Epidermal melanocyte (primary cell): ENCODE measurements around the gene GRK4.
"Not testable (repeated sequence)": the region's sequence is repeated elsewhere in the genome, so short reads cannot be mapped to it uniquely, and the experiment has no call there.

ENCODE experiments used
- DNase-seq: peaks from one replicate; pipeline ENCODE4 v3.0.0; 2011; ENCODE audit warnings: low spot score; ENCODE audit not compliant: insufficient read length

The GRK4 gene

DNA sequence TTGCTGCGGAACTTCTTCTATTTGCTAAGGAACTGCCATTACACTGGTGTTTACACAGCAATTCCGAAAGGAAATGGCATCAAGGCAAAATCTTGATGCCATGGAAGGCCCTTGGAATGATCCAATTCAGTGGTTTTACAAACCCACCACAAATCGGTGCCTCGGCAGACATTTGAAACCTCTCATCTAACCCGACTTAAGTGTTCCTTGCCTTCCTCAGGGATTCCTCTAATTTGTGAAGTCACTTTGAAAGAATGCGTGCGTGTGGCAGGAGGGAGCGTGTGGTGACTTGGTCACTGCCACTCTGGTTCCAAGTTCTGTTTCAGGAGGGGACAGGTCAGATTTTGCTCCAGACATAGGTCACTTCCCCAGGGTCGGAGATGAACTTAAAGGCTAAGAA is 4.9 kb upstream of the GRK4 start:
- DNase-seq: no peak

DNA sequence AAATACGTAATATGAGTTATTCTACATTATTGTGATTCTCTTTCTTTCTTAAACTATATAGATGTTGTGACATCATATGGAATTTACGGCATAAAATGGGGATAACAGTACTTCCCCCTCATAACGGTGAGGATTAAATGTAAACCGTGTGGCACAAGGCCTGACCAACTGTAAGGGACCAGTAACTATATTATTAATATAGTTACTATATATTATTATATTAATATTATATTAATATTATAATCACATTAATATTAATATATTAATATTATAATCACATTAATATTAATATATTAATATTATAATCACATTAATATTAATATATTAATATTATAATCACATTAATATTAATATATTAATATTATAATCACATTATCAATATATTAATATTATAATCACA is 2.9 kb upstream of the GRK4 start:
- not testable (repeated sequence) for DNase-seq

GRCh38 chr4:2961421-2961810 is 2.0 kb upstream of the GRK4 start:
- no peak for DNase-seq

- DNase-seq: no peak
These were observed 1.4 kb upstream of the GRK4 start for GRCh38 chr4:2961811-2962441.

- no peak for DNase-seq
These were observed 677 bp upstream of the GRK4 start for GRCh38 chr4:2962614-2963174.

- DNase-seq: peak; percentile 43
These were observed 648 bp downstream of the GRK4 start for GRCh38 chr4:2963966-2964471.

GRCh38 chr4:2964706-2965258 is 1.4 kb downstream of the GRK4 start:
- DNase-seq: no peak

DNA sequence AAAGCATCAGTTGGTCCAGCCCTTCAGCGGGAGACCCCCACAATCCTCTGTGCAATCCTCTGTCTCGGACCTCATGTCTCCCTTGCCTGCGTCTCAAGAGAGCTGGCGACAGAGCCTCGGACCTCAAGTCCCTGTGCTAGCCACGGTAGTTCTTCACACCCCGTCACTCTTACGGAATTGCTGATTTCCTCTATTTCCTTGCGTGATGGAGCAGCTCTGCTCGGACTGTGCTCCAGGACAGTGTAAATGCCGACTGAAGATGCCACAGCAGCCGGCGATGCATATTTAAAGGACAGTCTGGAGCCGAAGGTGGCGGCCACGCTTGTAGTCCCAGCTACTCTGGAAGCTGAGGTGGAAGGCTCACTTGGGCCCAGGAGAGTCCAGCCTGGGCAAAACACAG is 1.9 kb downstream of the GRK4 start:
- DNase-seq: no peak

DNA sequence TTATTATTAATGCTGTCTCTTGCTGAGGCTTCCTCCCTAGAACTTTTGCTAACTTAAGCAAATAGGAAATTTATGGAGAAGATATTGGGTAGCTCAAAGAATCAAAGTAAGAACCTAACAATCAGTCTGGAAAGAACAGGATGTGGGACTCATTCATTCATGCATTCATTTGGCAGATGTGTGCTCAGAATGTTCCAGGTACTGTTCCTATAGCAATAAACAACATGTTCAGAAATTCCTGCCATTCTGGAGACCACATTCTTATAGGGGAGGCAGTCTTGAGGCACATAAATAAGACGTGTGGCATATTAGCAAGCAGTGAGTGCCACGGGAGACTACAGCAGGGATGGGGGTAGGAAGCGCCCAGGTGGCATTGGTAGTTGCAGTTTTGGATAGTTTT is 5.0 kb downstream of the GRK4 start:
- DNase-seq: no peak

DNA sequence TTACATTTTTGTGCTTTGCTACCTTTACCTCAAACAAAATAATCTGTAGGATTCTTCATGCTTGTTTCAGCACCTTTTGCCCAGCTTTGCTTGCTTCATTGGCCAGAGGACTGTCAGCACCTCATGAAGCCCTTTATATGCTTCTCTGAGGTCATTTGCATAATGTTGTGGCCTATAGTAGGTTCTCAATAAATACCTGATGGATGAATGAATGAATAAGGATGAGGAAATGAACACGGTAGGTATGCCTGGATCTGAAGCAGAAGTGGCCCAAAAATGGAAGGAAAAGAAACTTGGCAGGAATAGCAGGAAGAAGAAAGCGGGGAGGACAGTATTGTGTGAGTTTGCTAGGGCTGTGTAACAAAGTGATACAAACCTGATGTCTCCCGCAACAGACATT is 7.9 kb downstream of the GRK4 start:
- no peak for DNase-seq

- no peak for DNase-seq
These were observed 14.1 kb downstream of the GRK4 start for GRCh38 chr4:2977211-2978088.

- no peak for DNase-seq
These were observed 18.0 kb downstream of the GRK4 start for GRCh38 chr4:2981256-2981819.

DNA sequence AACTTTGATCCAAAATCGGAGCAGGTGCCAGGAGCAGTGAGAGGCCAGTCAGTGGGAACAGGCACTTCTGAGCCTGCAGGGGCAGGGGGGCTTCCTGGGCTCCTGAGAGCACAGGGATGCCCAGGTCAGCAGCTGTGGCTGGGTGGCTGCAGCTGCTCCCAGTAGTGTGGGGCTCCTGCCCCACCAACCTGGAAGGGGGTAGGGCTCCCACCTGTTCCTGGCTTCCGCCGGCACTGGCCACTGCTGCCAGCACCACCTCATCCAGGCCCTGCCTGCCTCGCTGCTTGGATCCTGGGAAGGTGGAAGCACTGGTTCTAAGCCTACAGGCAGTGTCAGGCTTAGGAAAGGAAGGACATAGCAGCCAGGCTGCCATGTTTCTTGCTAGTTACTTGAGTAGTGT is 18.6 kb downstream of the GRK4 start:
- DNase-seq: no peak

DNA sequence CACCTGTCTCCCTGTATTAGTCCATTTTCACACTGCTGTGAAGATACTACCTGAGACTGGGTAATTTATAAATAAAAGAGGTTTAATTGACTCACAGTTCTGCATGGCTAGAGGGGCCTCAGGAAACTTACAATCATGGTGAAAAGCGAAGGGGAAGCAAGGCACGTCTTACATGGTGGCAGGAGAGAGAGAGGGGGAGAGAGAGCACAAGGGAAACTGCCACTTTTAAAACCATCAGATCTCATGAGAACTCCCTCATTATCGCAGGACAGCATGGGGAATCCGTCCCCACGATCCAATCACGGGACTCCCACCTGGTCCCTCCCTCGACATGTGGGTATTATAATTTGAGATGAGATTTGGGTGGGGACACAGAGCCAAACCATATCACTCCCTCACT is 20.3 kb downstream of the GRK4 start:
- DNase-seq: not testable (repeated sequence)

GRCh38 chr4:2991243-2991642 is 27.9 kb downstream of the GRK4 start:
- DNase-seq: no peak

DNA sequence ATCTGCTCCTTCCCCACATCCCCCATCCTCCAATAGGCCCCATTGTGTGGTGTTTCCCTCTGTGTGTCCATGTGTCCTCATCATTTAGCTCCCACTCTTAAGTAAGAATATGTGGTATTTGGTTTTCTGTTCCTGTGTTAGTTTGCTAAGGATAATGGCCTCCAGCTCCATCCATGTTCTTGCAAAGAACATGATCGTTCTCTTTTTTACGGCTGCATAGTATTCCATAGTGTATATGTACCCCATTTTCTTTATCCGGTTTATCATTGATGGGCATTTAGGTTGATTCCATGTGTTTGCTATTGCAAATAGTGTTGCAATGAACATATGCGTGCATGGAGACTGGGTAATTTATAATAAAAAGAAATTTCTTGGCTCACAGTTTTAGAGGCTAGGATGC is 31.5 kb downstream of the GRK4 start:
- DNase-seq: no peak

GRCh38 chr4:2995546-2996265 is 32.3 kb downstream of the GRK4 start:
- DNase-seq: no peak

DNA sequence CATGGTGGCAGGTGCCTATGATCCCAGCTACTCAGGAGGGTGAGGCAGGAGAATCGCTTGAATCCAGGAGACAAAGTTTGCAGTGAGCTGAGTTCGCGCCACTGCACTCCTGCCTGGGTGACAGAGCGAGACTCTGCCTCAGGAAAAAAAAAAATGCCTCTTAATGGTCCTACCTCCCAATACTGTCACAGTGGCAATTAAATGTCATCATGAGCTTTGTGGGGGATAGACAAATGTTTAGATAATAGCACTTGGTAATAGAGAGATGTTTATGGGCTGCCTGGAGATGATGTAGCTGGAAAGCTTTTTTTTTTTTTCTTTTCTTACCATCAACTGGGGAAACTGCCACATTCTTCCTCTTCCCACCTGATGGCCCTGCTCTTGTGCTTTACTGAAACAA is 33.0 kb downstream of the GRK4 start:
- no peak for DNase-seq

DNA sequence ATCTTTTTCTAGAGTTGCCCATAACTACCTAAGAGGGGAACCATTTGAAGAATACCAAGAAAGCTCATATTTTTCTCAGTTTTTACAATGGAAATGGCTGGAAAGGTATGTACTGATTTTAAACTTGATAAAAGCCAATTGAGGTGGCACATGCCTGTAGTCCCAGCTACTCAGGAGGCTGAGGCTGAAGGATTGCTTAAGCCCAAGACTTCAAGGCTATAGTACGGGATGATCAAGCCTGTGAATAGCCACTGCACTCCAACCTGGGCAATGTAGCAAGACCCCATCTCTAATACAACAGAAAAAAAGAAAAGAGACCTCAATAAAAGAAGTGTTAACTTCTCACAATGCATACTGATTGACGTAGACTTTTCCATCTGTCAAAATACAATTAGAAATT is 44.4 kb downstream of the GRK4 start:
- no peak for DNase-seq

GRCh38 chr4:3009422-3009821 is 46.1 kb downstream of the GRK4 start:
- DNase-seq: peak; percentile 57

DNA sequence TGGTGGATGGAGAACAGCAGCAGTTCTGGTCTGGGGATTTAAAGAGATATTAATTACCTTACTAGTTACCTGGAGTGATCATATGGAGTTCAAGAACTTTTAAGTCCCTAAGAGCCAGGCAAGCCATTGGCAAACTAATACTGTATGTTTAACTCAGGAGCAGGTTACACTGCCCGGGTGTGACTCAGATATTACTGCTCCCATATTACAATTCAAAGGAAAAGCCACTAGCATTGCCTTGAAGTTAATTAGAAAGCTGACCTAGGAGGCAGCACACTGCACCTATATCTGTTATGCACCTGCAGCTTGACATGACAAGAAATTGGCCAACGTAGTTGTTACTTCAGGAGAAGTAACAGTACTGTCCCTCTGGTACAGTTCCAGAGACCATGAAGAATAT is 47.2 kb downstream of the GRK4 start:
- no peak for DNase-seq
